Measurements from ENCODE around the gene VAT1L. TPM values are rescaled to one million over a fixed set of nuclear protein-coding genes. Genes with fewer than 3 reads are reported as not detected.

Gene VAT1L
- total and polyA plus RNA-seq, 4 donors = 0.17 to 0.98 (median 0.26) TPM

- no peak for TF ChIP-seq HNF4A (conservative IDR thresholded peaks at IDR 0.05)
Measured at GRCh38 chr16:77985111-77985510, 196.7 kb downstream of the VAT1L start (continued).

GRCh38 chr16:77986011-77986740, 197.8 kb downstream of the VAT1L start:
- Histone ChIP-seq H3K9ac (ENCODE audit: low read depth in 1 of 2, low read length in 2 of 2) (no peak overlapping the region), H3K4me3 (ENCODE audit: low read depth in 1 of 3, low read length in 3 of 3) (no peak overlapping the region), H3K27me3 (ENCODE audit: control insufficient read depth in 4 of 4, insufficient read depth in 4 of 4, low read length in 3 of 4) (peaks cover 0 to 3% (median under 1%) of the 10 kb centered on the region in 4 donors), H3K27ac (ENCODE audit: low read depth in 1 of 2, low read length in 2 of 2) (no peak overlapping the region), H3K36me3 (ENCODE audit: control insufficient read depth in 4 of 4, insufficient read depth in 3 of 4, low read depth in 1 of 4, low read length in 3 of 4) (no peaks in the 10 kb centered on the region), H3K4me1 (ENCODE audit: control insufficient read depth in 4 of 4, insufficient read depth in 4 of 4, low read length in 3 of 4) (no peaks in the 10 kb centered on the region), H3K9me3 (ENCODE audit: control insufficient read depth in 4 of 4, low read length in 3 of 4) (no peaks in the 10 kb centered on the region)
- WGBS = 91% methylated on average over 7 of the region's 7 CpGs
- DNase-seq (ENCODE audit: low spot score) = no peak
- TF ChIP-seq RAD21 (IDR thresholded peaks at IDR 0.05) (no peak), HNF4G (IDR thresholded peaks at IDR 0.05) (no peak), SP1 (IDR thresholded peaks at IDR 0.05) (no peak), NR2F2 (IDR thresholded peaks at IDR 0.05) (no peak), ATF3 (IDR thresholded peaks at IDR 0.05) (no peak), YY1 (IDR thresholded peaks at IDR 0.05) (no peak), RXRA (IDR thresholded peaks at IDR 0.05) (no peak)

GRCh38 chr16:77987810-77988209, 199.4 kb downstream of the VAT1L start:
- H3K36me3 ChIP-seq (ENCODE audit: control insufficient read depth in 4 of 4, insufficient read depth in 3 of 4, low read depth in 1 of 4, low read length in 3 of 4) = no peaks in the 10 kb centered on the region
- H3K9me3 ChIP-seq (ENCODE audit: control insufficient read depth in 4 of 4, low read length in 3 of 4) = no peaks in the 10 kb centered on the region
- H3K4me1 ChIP-seq (ENCODE audit: control insufficient read depth in 4 of 4, insufficient read depth in 4 of 4, low read length in 3 of 4) = no peaks in the 10 kb centered on the region
- 86% methylated on average over 2 of the region's 2 CpGs for WGBS
- TF ChIP-seq REST (IDR thresholded peaks at IDR 0.05) (no peak), JUND (IDR thresholded peaks at IDR 0.05) (no peak)
- DNase-seq (ENCODE audit: low spot score) = no peak
- peaks cover 0 to 7% (median under 1%) of the 10 kb centered on the region in 4 donors for H3K27me3 ChIP-seq (ENCODE audit: control insufficient read depth in 4 of 4, insufficient read depth in 4 of 4, low read length in 3 of 4)
- H3K9ac ChIP-seq (ENCODE audit: low read depth in 1 of 2, low read length in 2 of 2) = no peak overlapping the region
- no peak overlapping the region for H3K4me3 ChIP-seq (ENCODE audit: low read depth in 1 of 3, low read length in 3 of 3)
- no peak overlapping the region for H3K27ac ChIP-seq (ENCODE audit: low read depth in 1 of 2, low read length in 2 of 2)

GRCh38 chr16:77989846-77990245, 201.5 kb downstream of the VAT1L start:
- H3K27ac ChIP-seq (ENCODE audit: low read depth in 1 of 2, low read length in 2 of 2) = no peak overlapping the region
- H3K4me3 ChIP-seq (ENCODE audit: low read depth in 1 of 3, low read length in 3 of 3) = no peak overlapping the region
- no peak overlapping the region for H3K9ac ChIP-seq (ENCODE audit: low read depth in 1 of 2, low read length in 2 of 2)
- no peaks in the 10 kb centered on the region for H3K4me1 ChIP-seq (ENCODE audit: control insufficient read depth in 4 of 4, insufficient read depth in 4 of 4, low read length in 3 of 4)
- no peak for DNase-seq (ENCODE audit: low spot score)
- peaks cover 0 to 7% (median 2%) of the 10 kb centered on the region in 4 donors for H3K27me3 ChIP-seq (ENCODE audit: control insufficient read depth in 4 of 4, insufficient read depth in 4 of 4, low read length in 3 of 4)
- WGBS = 85% methylated on average over 4 of the region's 4 CpGs
- H3K9me3 ChIP-seq (ENCODE audit: control insufficient read depth in 4 of 4, low read length in 3 of 4) = no peaks in the 10 kb centered on the region
- H3K36me3 ChIP-seq (ENCODE audit: control insufficient read depth in 4 of 4, insufficient read depth in 3 of 4, low read depth in 1 of 4, low read length in 3 of 4) = no peaks in the 10 kb centered on the region
- no peak for TF ChIP-seq MAX (IDR thresholded peaks at IDR 0.05)
- no peak for TF ChIP-seq ATF3 (IDR thresholded peaks at IDR 0.05)
